SU-DHL-6 (cell line): ENCODE measurements around the gene DSTYK.

Source experiments
- CTCF ChIP-seq: fragments of 200-600 bp; sonication (generic); IDR thresholded peaks from one replicate; pipeline ENCODE4 v1.5.1; 2017; ENCODE audit warnings: antibody characterized with exemption, mild to moderate bottlenecking, low read length, moderate library complexity; ENCODE audit not compliant: insufficient read depth, poor library complexity, severe bottlenecking
- EZH2phosphoT487 ChIP-seq: fragments of 200-600 bp; sonication (generic), shearing (Covaris generic); conservative IDR thresholded peaks from 2 replicates; pipeline ENCODE4 v1.6.1; 2018; ENCODE audit warnings: mild to moderate bottlenecking, antibody characterized with exemption, low read length, moderate library complexity, mixed read lengths

GRCh38 chr1:205248793-205249601 is 37.5 kb upstream of the DSTYK start:
- TF ChIP-seq CTCF, result no peak
- no peak for TF ChIP-seq EZH2phosphoT487
